Left kidney (tissue), 2 donors: ENCODE measurements around the gene PMS1. TPM values are rescaled to one million over a fixed set of nuclear protein-coding genes. Genes with fewer than 3 reads are reported as not detected.
"Not testable (repeated sequence)": the region's sequence is repeated elsewhere in the genome, so short reads cannot be mapped to it uniquely, and the experiment has no call there.

Experiments used
- DNase-seq: peaks from one replicate; pipeline ENCODE4 v3.0.0-alpha.2; 2013
- polyA plus RNA-seq: library from polyadenylated mRNA; unstranded; fragments of 120-200 nt; gene quantifications from one replicate; pipeline ENCODE4 v1.2.1, GENCODE V29; 2013; ENCODE audit not compliant: insufficient read length

The PMS1 gene
- polyA plus RNA-seq, 1 donor, result 51.5 TPM

- DNase-seq, result no peak
Measured at GRCh38 chr2:189862751-189863150, 78.5 kb downstream of the PMS1 start.

- no peak for DNase-seq
Measured at GRCh38 chr2:189865826-189866225, 81.6 kb downstream of the PMS1 start.

GRCh38 chr2:189866296-189866695 lies 82.0 kb downstream of the PMS1 start:
- DNase-seq, result no peak

GRCh38 chr2:189868896-189869295 lies 84.6 kb downstream of the PMS1 start:
- DNase-seq, result no peak

GRCh38 chr2:189870381-189871085 lies 86.3 kb downstream of the PMS1 start:
- no peak for DNase-seq

- no peak for DNase-seq
Measured at GRCh38 chr2:189873696-189874095, 89.4 kb downstream of the PMS1 start.

- no peak for DNase-seq
Measured at GRCh38 chr2:189874586-189875320, 90.5 kb downstream of the PMS1 start.

- DNase-seq, result no peak
Measured at GRCh38 chr2:189876271-189876670, 92.0 kb downstream of the PMS1 start.

GRCh38 chr2:189879716-189880081 lies 95.4 kb downstream of the PMS1 start:
- DNase-seq, result no peak

GRCh38 chr2:189880429-189880828 lies 96.2 kb downstream of the PMS1 start:
- no peak for DNase-seq

GRCh38 chr2:189880832-189881492 lies 96.7 kb downstream of the PMS1 start:
- peak; percentile 64 for DNase-seq

GRCh38 chr2:189885368-189885767 lies 101.1 kb downstream of the PMS1 start:
- DNase-seq, result no peak

- DNase-seq, result not testable (repeated sequence)
Measured at GRCh38 chr2:189892546-189893294, 108.5 kb downstream of the PMS1 start.

GRCh38 chr2:189896809-189897208 lies 112.6 kb downstream of the PMS1 start:
- no peak for DNase-seq

- no peak for DNase-seq
Measured at GRCh38 chr2:189899101-189899500, 114.9 kb downstream of the PMS1 start.

GRCh38 chr2:189900726-189901125 lies 116.5 kb downstream of the PMS1 start:
- no peak for DNase-seq

GRCh38 chr2:189901664-189902063 lies 117.4 kb downstream of the PMS1 start:
- no peak for DNase-seq

- no peak for DNase-seq
Measured at GRCh38 chr2:189913821-189914220, 129.6 kb downstream of the PMS1 start.

- no peak for DNase-seq
Measured at GRCh38 chr2:189916651-189917050, 132.4 kb downstream of the PMS1 start.
